Transverse colon (tissue), 4 donors: ENCODE data around the gene MRPL24. TPM values are rescaled to one million over a fixed set of nuclear protein-coding genes. Genes with fewer than 3 reads are reported as not detected.

ENCODE experiments used
- DNase-seq: peaks from one replicate; pipeline ENCODE4 v3.0.0-alpha.2; 2019
- H3K27ac ChIP-seq, 4 donors: fragments of 200-600 bp; sonication (generic); 2 replicates each; pipeline ENCODE4 v1.5.1; 2016 to 2018; ENCODE audit warnings: inconsistent platforms in 4 of 4
- H3K27me3 ChIP-seq: fragments of 200-600 bp; sonication (generic); 2 replicates; pipeline ENCODE4 v1.5.1; 2017; ENCODE audit warnings: inconsistent platforms
- H3K36me3 ChIP-seq, 4 donors: fragments of 200-600 bp; sonication (generic); 2 replicates each; pipeline ENCODE4 v1.5.1; 2017 to 2019; ENCODE audit warnings: inconsistent platforms in 4 of 4
- H3K4me1 ChIP-seq, 4 donors: fragments of 200-600 bp; sonication (generic); 2 replicates each; pipeline ENCODE4 v1.5.1; 2017 to 2020; ENCODE audit warnings: inconsistent platforms in 4 of 4
- H3K4me3 ChIP-seq, 4 donors: fragments of 200-600 bp; sonication (generic); 1 replicate in 1 of 4; 2 replicates in 3 of 4; pipeline versions ENCODE4 v1.5.1 to v1.6.1; 2017 to 2019; ENCODE audit warnings: inconsistent platforms in 4 of 4
- H3K9me3 ChIP-seq, 2 donors: fragments of 200-600 bp; sonication (generic); 2 replicates each; pipeline ENCODE4 v1.5.1; 2017 to 2019; ENCODE audit warnings: inconsistent platforms in 2 of 2
- EP300 ChIP-seq: sonication (generic); formaldehyde crosslinking; IDR thresholded peaks from one replicate; pipeline ENCODE4 v1.6.1; 2017; ENCODE audit warnings: antibody characterized with exemption, low read depth
- POLR2A ChIP-seq: fragments of 450-650 bp; IDR thresholded peaks from one replicate; pipeline ENCODE4 v1.6.1; 2016; ENCODE audit warnings: antibody characterized with exemption, mild to moderate bottlenecking, moderate library complexity
- POLR2AphosphoS5 ChIP-seq, 3 donors: sonication (generic); formaldehyde crosslinking; IDR thresholded peaks; one replicate each; pipeline ENCODE4 v1.6.1; 2016; ENCODE audit warnings: antibody characterized with exemption in 3 of 3
- WGBS, 2 donors: methylation state at CpG; one replicate each; pipeline ENCODE4 v1.1.5; 2018; ENCODE audit warnings: low coverage in 1 of 2; 5-methylcytosine and 5-hydroxymethylcytosine counted together
- in situ Hi-C, 4 donors: fragments of 200-750 bp; cut with MboI; loops; one replicate each; pipeline versions ENCODE4 v1.15.0 to v1.15.1; 2017; ENCODE audit warnings: low sequenced_read_pairs in 3 of 4, low pct_ligation_motif_present in 1 of 4, low pct_unique_long_range_greater_than_20kb in 1 of 4
- intact Hi-C: fragments of 100-400 bp; cut with DNase I; formaldehyde crosslinking; loops from one replicate; pipeline ENCODE4 v1.15.1; 2023; ENCODE audit warnings: low total_unique reads
- total RNA-seq, 4 donors: library from RNA; depleted of rRNA; stranded (reverse); fragments of >200 nt; gene quantifications; one replicate each; pipeline ENCODE4 v1.1.0, GENCODE V29; 2016
- TF ChIP-seq, protein P1 (sequence below), 5 experiments: fragments of 200-600 bp in 3 of 5; fragments of 450-650 bp in 2 of 5; sonication (generic) in 3 of 5; IDR thresholded peaks; 1 replicate in 2 of 5; 2 replicates in 3 of 5; pipeline ENCODE4 v1.5.1; 2016 to 2017; ENCODE audit warnings: antibody characterized with exemption in 5 of 5, inconsistent platforms in 3 of 5, mild to moderate bottlenecking in 2 of 5, moderate library complexity in 1 of 5

Gene MRPL24
- total RNA-seq, 4 donors from 2014 or later, result 6.8 to 44.9 (median 37.1) TPM

- WGBS, 2 donors, result 81 to 82% methylated on average over 3 of the region's 3 CpGs
- Histone ChIP-seq H3K27ac (no peak overlapping the region), H3K4me3 (no peak overlapping the region), H3K36me3 (peaks cover 0 to 6% (median 1%) of the 10 kb centered on the region in 4 donors), H3K9me3 (no peaks in the 10 kb centered on the region), H3K27me3 (no peaks in the 10 kb centered on the region), H3K4me1 (peaks cover 15 to 58% (median 33%) of the 10 kb centered on the region in 4 donors)
- intact Hi-C loops (no loop called here), in situ Hi-C loops (no loop called here)
- no peak for DNase-seq
- TF ChIP-seq EP300 (no peak), POLR2A (no peak), POLR2AphosphoS5 (IDR thresholded peaks at IDR 0.05) (no peak)
- TF ChIP-seq, protein P1, sequence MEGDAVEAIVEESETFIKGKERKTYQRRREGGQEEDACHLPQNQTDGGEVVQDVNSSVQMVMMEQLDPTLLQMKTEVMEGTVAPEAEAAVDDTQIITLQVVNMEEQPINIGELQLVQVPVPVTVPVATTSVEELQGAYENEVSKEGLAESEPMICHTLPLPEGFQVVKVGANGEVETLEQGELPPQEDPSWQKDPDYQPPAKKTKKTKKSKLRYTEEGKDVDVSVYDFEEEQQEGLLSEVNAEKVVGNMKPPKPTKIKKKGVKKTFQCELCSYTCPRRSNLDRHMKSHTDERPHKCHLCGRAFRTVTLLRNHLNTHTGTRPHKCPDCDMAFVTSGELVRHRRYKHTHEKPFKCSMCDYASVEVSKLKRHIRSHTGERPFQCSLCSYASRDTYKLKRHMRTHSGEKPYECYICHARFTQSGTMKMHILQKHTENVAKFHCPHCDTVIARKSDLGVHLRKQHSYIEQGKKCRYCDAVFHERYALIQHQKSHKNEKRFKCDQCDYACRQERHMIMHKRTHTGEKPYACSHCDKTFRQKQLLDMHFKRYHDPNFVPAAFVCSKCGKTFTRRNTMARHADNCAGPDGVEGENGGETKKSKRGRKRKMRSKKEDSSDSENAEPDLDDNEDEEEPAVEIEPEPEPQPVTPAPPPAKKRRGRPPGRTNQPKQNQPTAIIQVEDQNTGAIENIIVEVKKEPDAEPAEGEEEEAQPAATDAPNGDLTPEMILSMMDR (IDR thresholded peaks at IDR 0.05), result no peak
Measured at GRCh38 chr1:156773607-156774006, 32.7 kb upstream of the MRPL24 start.

DNA sequence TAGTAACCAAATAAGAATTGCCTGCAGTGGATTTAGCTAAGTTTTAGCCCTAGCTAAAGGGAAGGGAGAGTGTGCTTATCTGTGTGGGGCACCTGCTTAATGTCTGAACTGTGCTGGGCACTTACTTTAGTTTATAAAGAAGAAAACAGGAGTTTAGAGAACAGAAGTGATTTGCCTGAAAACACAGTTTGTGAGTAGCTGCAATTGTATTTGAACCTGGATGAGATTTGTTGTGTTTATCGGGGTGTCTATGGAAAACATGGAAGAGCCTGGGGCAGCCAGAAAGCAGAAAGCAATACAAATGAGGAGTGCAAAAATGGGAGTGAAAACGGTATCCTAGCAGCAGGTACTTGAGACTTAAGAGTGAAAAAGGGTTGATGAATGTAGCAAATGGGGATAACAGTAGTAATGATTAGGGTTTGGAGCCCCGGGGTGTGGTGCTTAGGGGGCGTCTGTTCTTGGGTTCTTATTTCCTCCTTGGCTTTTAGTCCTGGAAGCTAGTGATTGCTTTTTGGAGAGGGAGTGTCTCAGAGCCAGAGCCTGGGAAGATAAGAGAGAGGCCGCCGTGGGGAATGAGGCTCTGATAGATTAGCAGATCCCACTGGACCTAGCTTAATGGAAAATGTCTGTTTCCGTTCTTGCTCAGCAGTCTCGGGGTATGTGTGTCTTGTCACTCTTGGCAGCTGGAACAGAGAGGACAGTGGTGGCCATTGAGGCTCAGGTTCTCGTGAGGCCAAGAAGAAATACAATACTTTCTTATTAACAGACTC lies 32.0 kb upstream of the MRPL24 start:
- intact Hi-C loops, result no loop called here
- peaks cover 15 to 62% (median 38%) of the 10 kb centered on the region in 4 donors for H3K4me1 ChIP-seq
- peaks cover 0 to 6% (median 1%) of the 10 kb centered on the region in 4 donors for H3K36me3 ChIP-seq
- in situ Hi-C loops, result no loop called here
- WGBS, 2 donors, result 40 to 53% methylated on average over 1 to 9 of the region's 9 CpGs
- H3K27me3 ChIP-seq, result no peaks in the 10 kb centered on the region
- TF ChIP-seq, protein P1 (IDR thresholded peaks at IDR 0.05), result no peak
- no peak for TF ChIP-seq POLR2A
- TF ChIP-seq POLR2AphosphoS5 (IDR thresholded peaks at IDR 0.05), result no peak
- no peak for TF ChIP-seq EP300
- no peak overlapping the region for H3K27ac ChIP-seq
- H3K9me3 ChIP-seq, result no peaks in the 10 kb centered on the region
- H3K4me3 ChIP-seq, result no peak overlapping the region
- DNase-seq, result no peak

DNA sequence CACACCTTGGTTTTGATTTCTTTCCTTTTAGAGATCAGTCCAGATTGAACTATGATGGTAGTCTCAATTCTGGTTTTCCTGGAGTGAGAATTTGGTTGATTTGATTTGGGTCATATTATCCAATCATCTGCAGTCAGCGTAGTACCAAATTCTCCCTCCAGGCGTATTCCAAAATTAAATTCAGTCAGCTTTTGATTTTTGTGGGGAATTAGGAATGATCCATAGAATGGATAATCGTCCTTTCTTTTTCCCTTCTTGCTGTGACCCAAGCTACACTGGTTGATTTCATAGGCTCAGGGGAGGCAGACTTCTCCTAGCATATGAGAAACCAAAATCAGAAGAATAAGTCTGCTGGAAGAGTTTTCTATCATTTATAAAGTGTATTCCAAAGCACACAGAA lies 31.3 kb upstream of the MRPL24 start:
- Histone ChIP-seq H3K36me3 (peaks cover 0 to 6% (median 1%) of the 10 kb centered on the region in 4 donors), H3K27ac (no peak overlapping the region), H3K4me3 (no peak overlapping the region), H3K9me3 (no peaks in the 10 kb centered on the region), H3K27me3 (no peaks in the 10 kb centered on the region), H3K4me1 (peaks cover 12 to 57% (median 36%) of the 10 kb centered on the region in 4 donors)
- no peak for TF ChIP-seq POLR2AphosphoS5 (IDR thresholded peaks at IDR 0.05)
- TF ChIP-seq, protein P1 (IDR thresholded peaks at IDR 0.05), result no peak
- no peak for TF ChIP-seq EP300
- no peak for TF ChIP-seq POLR2A
- 86 to 90% methylated on average over 3 of the region's 3 CpGs for WGBS, 2 donors
- in situ Hi-C loops, result no loop called here
- intact Hi-C loops, result no loop called here
- no peak for DNase-seq

GRCh38 chr1:156768610-156769295 lies 27.9 kb upstream of the MRPL24 start:
- Histone ChIP-seq H3K9me3 (no peaks in the 10 kb centered on the region), H3K4me3 (peak overlapping the region in 3 of 4 donors; percentile 70 to 96 (median 94)), H3K27ac (peak overlapping the region; percentile 89 to 98 (median 94)), H3K36me3 (peaks cover 0 to 6% (median 1%) of the 10 kb centered on the region in 4 donors), H3K4me1 (peaks cover 12 to 60% (median 39%) of the 10 kb centered on the region in 4 donors), H3K27me3 (no peaks in the 10 kb centered on the region)
- no peak for DNase-seq
- TF ChIP-seq, protein P1 (IDR thresholded peaks at IDR 0.05), result no peak
- TF ChIP-seq POLR2A (no peak), POLR2AphosphoS5 (IDR thresholded peaks at IDR 0.05) (no peak), EP300 (no peak)
- intact Hi-C loops (no loop called here), in situ Hi-C loops (no loop called here)
- WGBS, 2 donors, result 20 to 32% methylated on average over 4 to 8 of the region's 8 CpGs
